GM23248 (cell line): ENCODE data around the gene PKIB. TPM values are rescaled to one million over a fixed set of nuclear protein-coding genes. Genes with fewer than 3 reads are reported as not detected.
A peak's percentile ranks its signal among the peaks of the same experiment; 100 is the strongest.

Experiments
- DNase-seq: peaks from one replicate; pipeline ENCODE4 v3.0.0-alpha.2; 2015
- H2AFZ ChIP-seq: fragments of 200-600 bp; sonication (generic); 2 replicates; pipeline ENCODE4 v1.6.1; 2016; ENCODE audit warnings: antibody characterized with exemption
- H3F3A ChIP-seq: fragments of 200-600 bp; sonication (generic); 2 replicates; pipeline ENCODE4 v1.6.1; 2016; ENCODE audit warnings: mild to moderate bottlenecking, antibody characterized with exemption, mixed run types; ENCODE audit not compliant: insufficient read depth
- H3K27ac ChIP-seq: fragments of 200-600 bp; sonication (generic); 2 replicates; pipeline ENCODE4 v1.5.1; 2016; ENCODE audit warnings: mild to moderate bottlenecking
- H3K27me3 ChIP-seq: fragments of 200-600 bp; sonication (generic); replicated peaks from 2 replicates; pipeline ENCODE4 v1.6.1; 2016; ENCODE audit warnings: mild to moderate bottlenecking; ENCODE audit not compliant: insufficient read depth
- H3K36me3 ChIP-seq: fragments of 200-600 bp; sonication (generic); 2 replicates; pipeline ENCODE4 v1.6.1; 2016; ENCODE audit warnings: low read depth, mild to moderate bottlenecking
- H3K4me1 ChIP-seq: fragments of 200-600 bp; sonication (generic); 2 replicates; pipeline ENCODE4 v1.6.1; 2016; ENCODE audit warnings: mild to moderate bottlenecking; ENCODE audit not compliant: insufficient read depth
- H3K4me2 ChIP-seq: fragments of 200-600 bp; sonication (generic); one replicate; pipeline ENCODE4 v1.6.1; 2016; ENCODE audit warnings: mild to moderate bottlenecking; ENCODE audit not compliant: unreplicated experiment
- H3K4me3 ChIP-seq: fragments of 200-600 bp; sonication (generic); 2 replicates; pipeline ENCODE4 v1.5.1; 2016; ENCODE audit warnings: mild to moderate bottlenecking
- H3K79me2 ChIP-seq: fragments of 200-600 bp; sonication (generic); 2 replicates; pipeline ENCODE4 v1.6.1; 2016; ENCODE audit warnings: mild to moderate bottlenecking; ENCODE audit not compliant: insufficient read depth
- H3K9ac ChIP-seq: fragments of 200-600 bp; sonication (generic); 2 replicates; pipeline ENCODE4 v1.6.1; 2016; ENCODE audit warnings: mild to moderate bottlenecking
- H3K9me2 ChIP-seq: fragments of 200-600 bp; sonication (generic); 2 replicates; pipeline ENCODE4 v1.6.1; 2016; ENCODE audit warnings: mixed run types, mild to moderate bottlenecking, moderate library complexity; ENCODE audit not compliant: insufficient read depth
- H3K9me3 ChIP-seq: fragments of 200-600 bp; sonication (generic); one replicate; pipeline ENCODE4 v1.6.1; 2017; ENCODE audit warnings: low read depth
- H4K20me1 ChIP-seq: fragments of 200-600 bp; sonication (generic); 2 replicates; pipeline ENCODE4 v1.6.0; 2016; ENCODE audit not compliant: insufficient read depth
- EZH2 ChIP-seq: fragments of 200-600 bp; sonication (generic); IDR thresholded peaks from 2 replicates; pipeline ENCODE4 v1.6.1; 2018; ENCODE audit warnings: antibody characterized with exemption, mild to moderate bottlenecking; ENCODE audit not compliant: insufficient read depth, poor library complexity, severe bottlenecking
- EZH2phosphoT487 ChIP-seq: fragments of 200-600 bp; sonication (generic); IDR thresholded peaks from 2 replicates; pipeline ENCODE4 v1.6.1; 2018; ENCODE audit warnings: antibody characterized with exemption, moderate library complexity, mild to moderate bottlenecking, low read depth; ENCODE audit not compliant: insufficient read depth
- WGBS, 2 experiments: methylation state at CpG; one replicate each; pipeline ENCODE4 v1.1.6; 2015 to 2017; ENCODE audit warnings: low lambda C conversion rate in 2 of 2, low coverage in 1 of 2; ENCODE audit errors: missing lambda C conversion rate in 2 of 2; 5-methylcytosine and 5-hydroxymethylcytosine counted together
- in situ Hi-C: fragments of 300-500 bp; cut with MboI; formaldehyde crosslinking; loops from 2 replicates; pipeline ENCODE4 v1.15.0; 2020
- polyA plus RNA-seq: library from polyadenylated mRNA; unstranded; fragments of >200 nt; fragmentation: Nextera tagmentation; extraction: Ambion mirVana; gene quantifications from 2 replicates; pipeline ENCODE4 v1.2.1, GENCODE V29; 2016
- total RNA-seq: library from RNA; depleted of rRNA; stranded (reverse); fragments of >200 nt; shearing (Covaris generic); gene quantifications from 2 replicates; pipeline ENCODE4 v1.2.3, GENCODE V29; 2014

Gene PKIB
- total and polyA plus RNA-seq, 2 experiments from 2014 or later = 0.40 TPM; not detected in 1

GRCh38 chr6:122604676-122605075 lies 5.5 kb upstream of the PKIB start:
- H2AFZ ChIP-seq = no peak overlapping the region
- H3K36me3 ChIP-seq = no peaks in the 10 kb centered on the region
- H3K79me2 ChIP-seq = no peaks in the 10 kb centered on the region
- in situ Hi-C loops = no loop called here
- H3K9me3 ChIP-seq = no peaks in the 10 kb centered on the region
- DNase-seq = no peak
- no peak overlapping the region for H3K27ac ChIP-seq
- no peak overlapping the region for H3K4me2 ChIP-seq
- H3K27me3 ChIP-seq = peaks cover 5% of the 10 kb centered on the region; the same call in 1 of the 2 replicates
- H4K20me1 ChIP-seq = no peaks in the 10 kb centered on the region
- H3K9me2 ChIP-seq = no peaks in the 10 kb centered on the region
- H3K9ac ChIP-seq = no peak overlapping the region
- H3F3A ChIP-seq = no peaks in the 10 kb centered on the region
- H3K4me1 ChIP-seq = no peaks in the 10 kb centered on the region; the same call in 1 of the 2 replicates
- TF ChIP-seq EZH2phosphoT487 (no peak), EZH2 (no peak)
- no peak overlapping the region for H3K4me3 ChIP-seq

- no peaks in the 10 kb centered on the region for H3K36me3 ChIP-seq
- peak; percentile 29 for DNase-seq
These were observed 668 bp downstream of the PKIB start for GRCh38 chr6:122610690-122611455.

GRCh38 chr6:122612838-122613237 lies 2.6 kb downstream of the PKIB start:
- H3K4me1 ChIP-seq = no peaks in the 10 kb centered on the region; the same call in 1 of the 2 replicates
- H3K9me3 ChIP-seq = no peaks in the 10 kb centered on the region
- no peaks in the 10 kb centered on the region for H3F3A ChIP-seq
- WGBS, 2 experiments = 50 to 52% methylated on average over 3 of the region's 3 CpGs
- peaks cover 25% of the 10 kb centered on the region for H3K27me3 ChIP-seq
- H4K20me1 ChIP-seq = no peaks in the 10 kb centered on the region
- H2AFZ ChIP-seq = no peak overlapping the region
- no peak overlapping the region for H3K27ac ChIP-seq
- no peak overlapping the region for H3K4me2 ChIP-seq
- no peak overlapping the region for H3K9ac ChIP-seq
- no peaks in the 10 kb centered on the region for H3K9me2 ChIP-seq
- no peaks in the 10 kb centered on the region for H3K79me2 ChIP-seq
- no peak for TF ChIP-seq EZH2
- TF ChIP-seq EZH2phosphoT487 = no peak
- no peaks in the 10 kb centered on the region for H3K36me3 ChIP-seq
- in situ Hi-C loops = no loop called here
- H3K4me3 ChIP-seq = no peak overlapping the region
- DNase-seq = no peak

More at GRCh38 chr6:122610690-122611455, 668 bp downstream of the PKIB start:
- peaks cover 24% of the 10 kb centered on the region for H3K27me3 ChIP-seq
- peak overlapping the region; percentile 66 for H2AFZ ChIP-seq
- no peaks in the 10 kb centered on the region for H3K79me2 ChIP-seq
- H3K4me1 ChIP-seq = no peaks in the 10 kb centered on the region; the same call in 1 of the 2 replicates
- no peaks in the 10 kb centered on the region for H3F3A ChIP-seq
- H4K20me1 ChIP-seq = no peaks in the 10 kb centered on the region
- H3K9ac ChIP-seq = peak overlapping the region; percentile 26; the same call in 1 of the 2 replicates
- peak overlapping the region; percentile 67 for H3K4me3 ChIP-seq
- no peak for TF ChIP-seq EZH2phosphoT487
- TF ChIP-seq EZH2 = peak; percentile 18
- H3K4me2 ChIP-seq = peak overlapping the region; percentile 75
- WGBS, 2 experiments = 8 to 11% methylated on average over 42 of the region's 42 CpGs
- in situ Hi-C loops = no loop called here
- no peaks in the 10 kb centered on the region for H3K9me2 ChIP-seq
- H3K27ac ChIP-seq = no peak overlapping the region
- H3K9me3 ChIP-seq = no peaks in the 10 kb centered on the region

GRCh38 chr6:122614303-122614702 lies 4.1 kb downstream of the PKIB start:
- H3K36me3 ChIP-seq = no peaks in the 10 kb centered on the region
- in situ Hi-C loops = no loop called here
- no peaks in the 10 kb centered on the region for H3K9me2 ChIP-seq
- H3K9me3 ChIP-seq = no peaks in the 10 kb centered on the region
- H3K27ac ChIP-seq = no peak overlapping the region
- no peak overlapping the region for H3K4me3 ChIP-seq
- H3K4me1 ChIP-seq = no peaks in the 10 kb centered on the region; the same call in 1 of the 2 replicates
- H3K79me2 ChIP-seq = no peaks in the 10 kb centered on the region
- no peak overlapping the region for H3K9ac ChIP-seq
- WGBS, 2 experiments = 8 to 25% methylated on average over 1 of the region's 1 CpG
- H3F3A ChIP-seq = no peaks in the 10 kb centered on the region
- TF ChIP-seq EZH2phosphoT487 (no peak), EZH2 (no peak)
- no peak for DNase-seq
- no peaks in the 10 kb centered on the region for H4K20me1 ChIP-seq
- H3K4me2 ChIP-seq = no peak overlapping the region
- H2AFZ ChIP-seq = no peak overlapping the region
- peaks cover 32% of the 10 kb centered on the region for H3K27me3 ChIP-seq
